ENCODE measurements around the gene SEPTIN5.

Gene SEPTIN5

GRCh38 chr22:19751497-19752245 lies 37.4 kb downstream of the SEPTIN5 start:
- DNase-seq: no peak

- DNase-seq: no peak
These were observed 39.0 kb downstream of the SEPTIN5 start for GRCh38 chr22:19753090-19753842.

GRCh38 chr22:19753996-19754700 lies 39.8 kb downstream of the SEPTIN5 start:
- no peak for DNase-seq

DNA sequence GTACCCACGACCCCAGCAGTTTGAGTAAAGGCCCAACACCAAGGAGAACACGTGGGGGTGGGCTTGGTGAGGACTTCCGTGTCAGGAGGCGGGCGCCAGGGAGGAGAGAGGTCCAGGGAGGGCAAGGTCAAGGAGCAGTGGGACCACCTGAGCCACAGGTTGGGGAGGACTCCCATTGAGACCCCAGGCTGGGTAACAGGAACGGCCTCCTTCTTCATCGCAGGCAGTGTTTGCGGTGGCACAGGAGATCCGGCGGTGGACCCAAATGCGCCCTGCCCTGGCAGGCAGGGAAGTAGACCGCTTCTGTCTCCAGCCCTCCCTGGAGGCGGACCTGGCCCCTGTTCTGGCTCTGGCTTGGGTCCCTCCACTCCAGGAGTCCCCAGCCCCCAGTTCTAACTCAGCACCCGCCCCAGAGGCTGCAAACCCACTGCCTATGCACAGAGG lies 40.4 kb downstream of the SEPTIN5 start:
- DNase-seq: no peak

- DNase-seq: no peak
These were observed 40.9 kb downstream of the SEPTIN5 start for GRCh38 chr22:19755145-19755710.

DNA sequence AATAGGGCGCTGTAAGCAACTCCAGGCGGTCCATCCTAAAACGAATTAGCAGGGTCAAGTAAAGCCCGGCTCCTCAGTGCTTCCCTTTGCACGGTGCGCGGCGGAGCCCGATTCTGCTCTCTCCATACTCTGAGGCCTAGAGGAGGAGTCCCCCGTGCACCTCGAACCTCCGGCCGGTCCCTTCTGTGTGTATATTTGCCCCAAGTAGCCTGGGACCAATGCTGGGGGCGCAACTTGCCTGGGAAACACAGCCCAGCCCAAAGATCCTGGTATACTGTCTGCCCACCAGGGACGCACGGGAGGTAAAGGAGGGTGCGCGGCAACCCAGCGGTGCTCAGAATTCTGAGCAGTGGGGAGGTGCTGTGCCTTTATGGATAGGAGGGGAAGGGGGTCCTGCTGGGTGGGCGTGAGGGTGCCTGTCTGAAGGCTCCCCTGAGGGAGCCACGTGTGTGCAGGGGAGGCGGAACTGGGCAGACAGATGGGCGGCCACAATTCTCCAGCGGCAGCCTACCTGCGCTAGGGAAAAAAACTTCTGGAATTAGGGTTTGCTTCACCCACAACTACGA lies 41.5 kb downstream of the SEPTIN5 start:
- DNase-seq: no peak

GRCh38 chr22:19756288-19757128 lies 42.2 kb downstream of the SEPTIN5 start:
- peak; percentile 59 to 66 for DNase-seq

- DNase-seq: no peak
These were observed 43.1 kb downstream of the SEPTIN5 start for GRCh38 chr22:19757140-19757984.

DNA sequence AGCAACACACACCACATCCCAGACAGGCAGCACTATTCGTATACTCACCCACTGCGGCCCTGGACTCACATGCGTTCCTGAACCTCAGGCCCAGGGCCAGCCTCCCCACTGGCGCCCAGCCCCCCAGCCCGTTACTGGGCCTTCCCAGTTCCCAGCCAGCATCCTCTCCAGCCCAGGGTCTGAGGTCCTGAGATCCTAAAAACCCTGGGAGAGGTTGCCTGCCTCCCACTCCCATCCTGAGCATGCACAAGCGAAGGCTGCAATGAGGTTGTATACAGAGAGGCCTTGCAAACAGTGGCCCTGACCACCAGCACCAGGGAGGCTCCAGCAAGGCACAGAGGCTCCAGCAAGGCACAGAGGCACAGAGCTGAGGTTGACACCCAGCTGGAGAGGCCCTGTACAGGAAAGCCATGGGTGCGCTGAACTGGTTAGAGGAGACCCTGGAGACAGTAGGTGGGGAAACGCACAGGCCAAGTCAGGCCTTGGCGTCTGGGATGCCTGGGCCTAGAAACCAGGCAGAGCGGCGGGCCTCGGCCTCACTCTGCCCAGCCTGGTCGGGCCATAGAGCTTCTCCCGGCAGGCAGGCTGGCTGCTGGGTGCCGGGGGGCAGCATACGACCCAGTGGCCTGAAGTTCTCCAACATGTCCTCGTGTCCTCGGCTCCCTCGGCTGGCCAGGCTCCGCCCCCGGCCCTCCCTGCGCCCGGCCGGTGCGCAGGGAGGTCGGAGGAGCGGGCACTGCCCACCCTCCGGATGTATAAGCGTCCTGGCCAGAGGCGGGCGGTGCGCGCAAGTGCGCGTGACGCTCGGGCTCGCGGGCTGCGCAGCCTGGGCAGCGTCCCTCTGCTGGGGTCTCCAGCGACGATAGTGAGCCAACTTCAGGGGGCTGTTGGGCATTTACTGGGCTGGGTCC lies 43.9 kb downstream of the SEPTIN5 start:
- no peak for DNase-seq

GRCh38 chr22:19758896-19759426 lies 44.7 kb downstream of the SEPTIN5 start:
- no peak for DNase-seq

- DNase-seq: no peak
These were observed 45.2 kb downstream of the SEPTIN5 start for GRCh38 chr22:19759427-19760057.

DNA sequence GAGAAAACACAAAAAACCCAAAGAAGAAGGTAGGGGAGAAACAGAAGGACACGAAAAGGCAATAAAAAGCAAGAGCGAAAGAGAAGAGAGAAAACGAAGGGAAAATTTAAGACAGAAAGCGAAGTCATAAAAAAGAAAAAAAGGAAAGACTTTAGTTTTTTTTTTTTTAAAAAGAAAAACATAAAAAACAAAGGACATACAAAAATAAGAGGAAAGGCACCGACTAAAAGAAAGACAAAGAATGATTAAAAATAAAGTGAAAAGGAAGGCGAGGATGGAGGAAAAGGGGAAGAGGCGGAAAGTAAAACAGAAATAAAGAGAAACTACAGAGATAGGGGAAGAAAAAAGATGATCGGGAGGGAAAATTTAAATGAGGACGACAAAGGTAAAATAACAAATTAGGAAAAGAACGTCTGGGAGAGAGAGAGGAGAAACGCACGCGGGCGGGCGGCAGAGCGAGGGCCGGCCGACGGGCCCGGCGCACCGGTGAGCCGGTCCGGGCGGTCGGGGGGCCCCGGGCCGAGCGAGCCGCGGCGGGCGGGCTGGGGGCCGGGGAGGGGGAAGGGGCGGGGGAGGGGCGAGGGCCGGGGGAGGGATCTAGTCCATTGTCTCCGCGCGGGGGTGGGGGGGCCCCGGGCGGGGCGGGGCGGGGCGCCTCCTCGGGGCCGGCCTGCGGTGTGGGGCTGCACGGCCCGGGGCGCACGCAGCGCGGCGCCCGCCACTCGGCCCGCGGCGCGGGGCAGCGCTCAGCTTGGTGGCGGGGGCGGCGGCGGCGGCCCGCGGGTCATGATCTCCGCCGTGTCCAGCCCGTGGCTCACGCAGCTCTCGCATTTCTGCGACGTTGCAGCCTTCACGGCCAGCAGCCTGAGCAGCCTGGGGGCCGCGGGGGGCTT lies 46.0 kb downstream of the SEPTIN5 start, which contains the start of gene TBX1:
TBX1 (plus strand) TSS at position 721 of the 893 bp plus-strand sequence; CDS start at position 787, 66 bp downstream.
- no peak for DNase-seq

DNA sequence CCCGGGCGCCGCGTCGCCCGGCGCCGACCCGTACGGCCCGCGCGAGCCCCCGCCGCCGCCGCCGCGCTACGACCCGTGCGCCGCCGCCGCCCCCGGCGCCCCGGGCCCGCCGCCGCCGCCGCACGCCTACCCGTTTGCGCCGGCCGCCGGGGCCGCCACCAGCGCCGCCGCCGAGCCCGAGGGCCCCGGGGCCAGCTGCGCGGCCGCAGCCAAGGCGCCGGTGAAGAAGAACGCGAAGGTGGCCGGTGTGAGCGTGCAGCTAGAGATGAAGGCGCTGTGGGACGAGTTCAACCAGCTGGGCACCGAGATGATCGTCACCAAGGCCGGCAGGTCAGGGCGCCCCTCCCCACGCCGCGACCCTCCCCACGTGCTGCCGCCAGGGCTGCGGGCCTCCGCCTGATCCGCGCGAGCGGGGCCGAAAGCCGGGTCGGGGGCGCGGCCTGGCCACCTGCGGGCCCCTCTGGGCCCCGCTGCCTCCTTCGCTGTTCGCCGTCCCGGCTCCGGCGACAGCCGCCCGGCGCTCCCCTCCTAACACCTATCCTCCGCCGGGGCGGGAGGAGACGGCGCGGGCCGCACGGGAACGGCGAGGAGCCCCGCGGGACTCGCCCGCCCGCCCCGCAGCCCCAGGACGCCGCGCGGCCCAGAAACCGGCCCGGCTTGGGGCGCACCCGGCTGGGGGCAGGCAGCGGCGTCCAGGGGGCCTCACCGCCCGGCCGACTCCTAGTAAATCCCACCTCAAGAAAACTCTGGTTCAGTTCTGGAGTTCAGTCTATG lies 46.8 kb downstream of the SEPTIN5 start:
- no peak for DNase-seq

DNA sequence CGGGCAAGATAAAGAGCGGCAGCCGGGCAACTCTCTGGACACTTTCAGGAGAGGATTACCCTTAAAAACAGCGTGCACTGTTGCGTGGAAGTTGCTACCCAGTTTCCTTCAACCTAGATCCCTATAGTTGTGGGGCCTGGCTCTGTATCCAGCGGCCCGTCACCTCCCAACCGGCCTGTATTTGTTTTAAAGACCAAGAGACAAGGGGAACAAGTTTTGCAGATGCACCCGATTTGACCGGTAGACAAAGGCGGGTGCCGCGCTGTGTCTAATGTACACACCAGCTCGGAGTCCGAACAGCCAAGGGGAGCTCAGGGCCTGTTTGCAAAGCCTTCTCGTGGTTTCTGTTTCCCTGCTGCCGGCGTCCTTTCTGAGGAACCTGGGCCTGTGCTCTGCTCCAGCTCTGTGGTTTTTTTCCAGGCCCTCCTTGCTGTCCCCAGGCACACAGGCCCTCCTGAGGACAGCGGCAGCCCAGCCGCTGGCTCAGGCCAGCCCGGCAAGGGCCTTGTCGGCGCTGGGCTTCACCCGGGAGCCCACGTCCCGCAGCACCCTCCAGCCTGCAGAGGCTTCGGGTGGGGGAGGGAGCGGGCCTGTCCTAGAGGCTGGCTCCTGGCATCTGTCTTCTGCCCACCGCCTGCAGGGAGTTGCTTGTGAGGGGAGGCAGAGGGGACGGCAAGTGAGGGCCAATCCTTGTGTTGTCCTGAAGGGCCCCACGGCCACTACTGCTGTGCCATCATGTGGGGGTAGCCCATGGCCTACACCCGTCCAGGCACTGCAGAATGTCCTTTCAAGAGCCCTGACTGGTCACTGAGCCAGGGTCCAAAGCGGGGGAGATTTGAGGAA lies 47.6 kb downstream of the SEPTIN5 start:
- no peak for DNase-seq

DNA sequence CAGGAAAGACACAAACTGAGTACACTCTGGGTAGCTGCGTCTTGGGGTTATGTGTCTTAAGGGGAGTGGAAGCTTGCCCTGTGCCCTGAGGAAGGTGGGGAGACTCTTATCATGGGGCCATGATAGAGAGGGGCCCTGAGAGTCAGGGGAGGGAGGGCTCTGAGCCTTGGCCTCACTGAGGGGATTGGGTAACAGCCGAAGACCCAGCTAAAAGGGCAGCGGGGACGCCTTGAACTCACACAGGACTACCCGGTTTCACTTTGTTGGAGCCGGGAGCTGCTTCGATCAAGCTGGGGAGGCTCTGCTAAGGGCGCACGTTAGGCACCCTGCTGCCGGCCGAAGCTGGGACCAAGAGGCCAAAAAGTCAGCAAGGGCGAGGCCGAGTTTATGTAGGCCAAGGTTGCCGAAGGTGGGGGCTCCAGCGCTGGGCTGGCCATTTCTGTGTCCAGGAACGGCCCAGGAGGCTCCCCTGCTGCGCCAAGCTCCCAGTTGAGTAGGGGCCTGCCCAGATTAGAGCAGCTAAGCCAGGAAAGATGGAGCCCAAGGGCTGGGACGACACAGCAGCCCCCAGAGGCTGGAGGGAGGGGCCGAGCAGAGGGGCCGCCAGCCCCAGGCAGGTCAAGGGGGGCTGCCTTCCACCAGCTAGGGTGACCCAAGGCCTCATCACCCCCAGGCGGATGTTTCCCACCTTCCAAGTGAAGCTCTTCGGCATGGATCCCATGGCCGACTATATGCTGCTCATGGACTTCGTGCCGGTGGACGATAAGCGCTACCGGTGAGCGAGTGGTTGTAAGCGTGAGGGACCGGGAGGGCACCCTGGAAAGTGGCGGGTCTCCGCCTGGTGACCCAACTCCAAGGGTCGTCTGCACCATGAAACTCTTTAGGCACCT lies 48.5 kb downstream of the SEPTIN5 start:
- no peak for DNase-seq
